Cortex of kidney (tissue), 1 donor: ENCODE data around the gene ADA.

ENCODE experiments used
- DNase-seq: peaks from one replicate; lab custom pipeline; 2025; lab: John Stamatoyannopoulos, UW

Gene ADA

DNA sequence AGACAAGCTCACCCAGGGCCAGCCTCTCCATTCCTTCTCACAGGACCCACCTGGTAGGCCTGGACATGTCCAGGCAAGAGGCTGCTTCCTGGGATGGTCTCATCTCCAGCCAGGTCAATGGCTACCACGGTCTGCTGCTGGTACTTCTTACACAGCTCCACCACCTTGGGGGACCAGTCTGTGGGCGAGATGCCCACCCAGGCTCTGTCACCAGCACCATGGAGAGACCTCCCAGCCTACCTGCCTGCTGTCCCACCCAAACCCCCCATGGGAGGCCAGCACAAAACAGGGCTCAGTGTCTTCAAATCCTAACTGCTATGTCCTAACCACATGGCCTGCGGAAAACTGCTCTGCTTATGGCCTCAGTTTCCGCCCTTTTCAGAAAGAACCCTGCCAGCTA is 27.3 kb downstream of the ADA start:
- no peak for DNase-seq

DNA sequence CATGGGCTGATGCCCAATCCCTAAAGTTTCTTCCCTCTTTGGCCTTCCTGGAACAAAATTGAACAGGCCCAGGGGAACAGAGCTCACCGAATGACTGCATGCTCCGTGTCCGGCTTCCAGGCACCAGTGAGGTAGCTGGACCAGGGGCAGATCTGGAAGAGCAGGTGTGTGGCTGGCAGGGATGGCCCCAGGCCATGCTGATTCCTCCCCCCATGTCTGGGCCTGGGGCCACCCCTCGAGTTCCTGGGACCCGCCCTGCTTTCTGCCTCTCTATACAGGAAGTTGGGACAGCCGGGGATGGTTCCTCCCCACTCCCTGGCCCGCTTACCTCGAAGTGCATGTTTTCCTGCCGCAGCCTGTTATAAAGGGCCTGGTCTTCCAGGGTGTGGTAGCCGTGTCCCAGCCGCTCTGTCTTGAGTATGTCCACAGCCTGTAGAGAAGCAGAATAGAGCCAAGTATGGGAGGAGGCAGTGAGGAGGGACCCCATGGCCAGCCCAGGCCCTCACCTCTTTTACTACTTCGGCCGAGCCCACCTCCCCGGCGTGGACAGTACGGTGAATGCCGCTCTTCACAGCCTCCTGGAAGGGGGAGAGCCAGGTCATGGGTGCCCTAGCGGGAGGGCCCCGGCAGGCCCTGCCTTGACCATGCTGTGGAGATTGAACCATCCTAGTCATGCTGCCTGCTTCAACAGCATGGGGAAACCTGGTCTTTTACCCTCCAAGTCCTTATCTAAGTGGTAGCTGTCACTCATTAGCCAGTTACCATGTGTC is 28.8 kb downstream of the ADA start:
- no peak for DNase-seq

DNA sequence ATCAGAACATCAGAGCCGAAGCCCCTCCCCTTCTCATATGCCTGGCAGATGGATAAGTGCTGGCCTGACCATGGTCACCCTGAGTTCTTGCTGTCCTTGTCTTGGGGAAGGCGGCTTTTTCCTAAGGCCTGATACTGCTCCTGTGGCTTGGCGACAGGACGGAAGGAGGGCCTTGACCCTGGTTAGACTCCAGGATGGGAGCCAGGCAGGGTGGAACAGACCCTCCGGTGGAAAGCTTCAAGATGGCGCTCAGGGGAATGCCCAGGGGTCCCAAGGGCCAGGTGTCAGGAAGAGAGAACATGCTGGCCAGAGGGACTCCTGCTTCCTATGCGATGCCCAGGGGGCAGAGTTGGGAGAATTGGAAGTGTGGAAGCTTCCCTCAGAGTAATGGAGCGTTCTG is 29.6 kb downstream of the ADA start:
- no peak for DNase-seq

DNA sequence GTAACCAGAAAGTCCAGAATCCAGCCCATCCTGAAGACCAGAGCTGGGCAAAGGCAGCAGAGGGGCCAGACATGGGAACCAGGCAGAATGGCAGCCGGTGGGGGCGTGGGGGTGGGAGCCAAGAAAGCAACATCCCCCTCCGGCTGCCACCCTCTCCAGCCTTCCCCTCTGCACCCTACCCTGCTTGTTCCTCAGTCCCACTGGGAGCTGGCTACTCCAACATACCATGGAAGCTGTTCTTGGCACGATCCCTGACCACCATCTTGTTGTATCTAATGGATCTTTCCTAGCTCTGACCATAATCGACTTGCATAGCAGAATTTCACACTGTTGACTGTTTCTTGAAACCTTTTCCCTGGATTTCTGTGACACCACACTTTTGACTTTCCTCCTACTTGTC is 30.2 kb downstream of the ADA start:
- no peak for DNase-seq

DNA sequence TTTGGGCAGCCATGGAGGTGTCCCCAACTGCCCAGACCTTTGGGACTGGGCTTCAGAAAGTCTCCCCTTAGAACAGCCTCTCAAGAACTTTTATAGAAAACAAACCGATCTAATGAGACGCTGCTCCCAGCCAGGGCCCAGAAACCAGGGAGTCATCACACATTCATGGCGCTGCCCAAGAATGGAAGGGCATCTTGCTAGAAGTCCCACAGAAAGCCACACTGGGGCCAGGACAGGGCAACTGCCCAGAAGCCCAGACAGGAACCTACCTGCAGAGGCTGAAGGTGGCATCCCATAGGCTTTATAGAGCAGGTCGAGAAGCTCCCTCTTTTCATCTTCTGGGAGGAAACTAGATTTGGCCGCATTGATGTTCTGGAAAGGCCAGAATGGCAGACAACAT is 31.5 kb downstream of the ADA start:
- no peak for DNase-seq

DNA sequence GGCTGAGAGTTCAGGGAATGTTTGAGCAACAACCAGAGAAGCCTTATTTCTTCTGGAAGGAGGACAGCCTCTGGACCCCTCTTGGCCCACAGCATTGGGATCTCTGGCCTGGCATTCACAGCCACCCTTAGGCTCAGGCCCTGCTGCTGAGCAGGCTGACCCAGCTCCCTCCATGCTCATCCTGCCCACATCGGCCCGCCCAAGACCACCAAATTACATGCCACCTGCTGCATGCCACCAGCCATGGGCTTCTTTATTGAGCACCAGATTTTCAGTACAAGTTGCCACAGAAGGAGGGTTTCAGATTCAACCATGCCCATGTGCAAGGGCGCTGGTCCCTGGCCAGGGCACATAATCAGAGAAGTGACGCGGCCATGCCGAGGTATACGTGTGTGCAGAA is 32.2 kb downstream of the ADA start:
- DNase-seq, result no peak

DNA sequence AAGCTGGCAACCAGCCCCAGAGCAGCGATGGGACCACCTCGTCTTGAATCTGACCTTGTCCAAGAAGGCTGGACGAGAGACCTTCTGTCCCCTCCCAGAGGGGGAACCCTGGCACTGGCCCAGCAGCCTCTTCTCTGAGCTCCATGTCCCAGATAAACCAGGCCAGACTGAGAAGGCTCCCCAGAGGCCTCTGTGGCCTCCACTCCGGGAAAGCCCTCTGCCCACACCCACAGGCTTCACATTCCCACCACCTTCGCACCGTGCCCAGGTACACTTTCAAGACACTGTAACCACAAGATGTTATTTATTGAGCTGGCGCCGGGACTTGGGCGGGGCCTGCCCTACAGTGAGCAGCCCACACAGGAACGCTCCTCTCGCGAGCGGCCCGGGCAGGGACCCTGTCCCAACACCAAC is 33.2 kb downstream of the ADA start:
- DNase-seq, result no peak

DNA sequence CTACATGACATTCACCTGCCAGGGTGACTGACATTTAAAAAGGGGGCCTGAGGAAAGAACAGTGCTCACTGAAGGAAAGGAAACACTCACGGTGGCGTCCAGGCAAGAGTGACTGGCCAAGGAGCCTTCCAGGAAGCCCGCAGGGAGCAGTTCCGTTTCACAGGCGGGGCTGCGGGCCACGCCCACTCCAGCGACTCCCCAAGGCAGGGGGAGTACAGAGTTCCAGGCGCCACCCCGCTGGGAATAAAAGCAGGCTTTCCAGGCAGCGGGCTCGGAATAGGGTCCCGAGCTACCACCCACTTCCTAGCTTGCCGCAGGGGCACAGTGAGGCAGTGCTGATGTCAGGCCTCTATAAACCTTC is 34.9 kb downstream of the ADA start:
- no peak for DNase-seq

DNA sequence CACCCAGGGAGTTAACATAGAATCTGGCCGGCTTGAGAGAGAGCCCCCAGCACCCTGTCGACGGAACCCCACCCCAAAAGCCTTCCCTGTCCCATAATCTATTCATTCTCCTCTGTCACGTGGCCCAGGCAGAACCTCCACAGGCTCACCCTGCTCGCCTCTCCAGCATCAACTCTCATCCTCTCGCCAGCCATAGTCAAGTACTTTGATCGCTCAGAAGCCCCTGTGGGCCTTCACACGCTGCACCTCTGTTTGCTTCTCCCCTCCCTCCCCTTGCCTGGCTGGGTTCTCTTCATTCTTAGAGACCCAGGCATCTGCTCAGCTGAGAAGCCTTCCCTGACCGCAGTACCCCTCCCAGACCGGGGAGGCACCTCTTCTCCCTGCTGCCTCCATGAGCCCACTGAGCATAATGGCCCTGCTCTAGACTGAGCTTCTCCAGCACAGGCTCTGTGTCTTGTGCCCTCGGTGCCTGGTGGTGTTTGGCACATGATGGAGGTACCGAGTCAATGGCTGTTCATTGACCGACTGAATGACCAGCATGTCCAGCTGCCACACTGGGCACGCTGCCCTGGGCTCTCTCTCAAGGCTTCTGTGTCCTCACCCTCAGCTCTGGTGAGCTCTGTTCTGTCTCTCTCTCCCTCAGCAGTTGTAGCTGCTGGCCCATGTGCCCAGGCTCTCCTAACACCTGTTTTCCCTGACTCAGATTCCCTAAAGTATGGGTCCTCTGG is 35.5 kb downstream of the ADA start:
- DNase-seq, result no peak

DNA sequence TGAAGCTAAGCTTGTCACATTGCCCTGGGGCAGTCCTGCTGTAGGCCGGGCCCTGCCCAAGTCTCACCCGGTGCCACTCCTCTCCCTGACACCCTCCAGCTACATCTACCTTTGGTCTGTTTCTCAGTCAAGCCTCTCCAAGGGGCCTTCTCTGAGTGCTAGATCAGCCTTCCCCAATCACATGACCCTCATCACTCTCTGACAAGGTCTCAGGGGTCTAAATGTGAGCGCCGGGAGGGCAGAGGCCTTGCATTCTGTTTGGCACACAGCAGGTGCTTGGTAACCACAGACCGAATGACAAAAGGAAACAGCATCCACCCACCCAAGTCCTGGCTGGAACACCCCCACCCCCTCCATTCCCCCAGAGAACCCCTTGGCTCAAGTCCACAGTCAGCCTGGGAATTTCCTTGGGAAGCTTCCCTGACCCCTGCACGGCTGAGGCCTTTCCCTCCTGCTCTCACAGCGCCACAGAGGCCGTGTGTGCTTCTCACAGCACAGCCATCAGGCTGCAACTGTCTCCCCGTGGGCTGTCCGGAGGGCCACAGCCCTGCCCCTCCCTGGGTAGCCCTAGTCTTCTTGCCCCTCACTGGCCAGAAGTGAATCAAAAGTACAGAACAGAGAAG is 36.2 kb downstream of the ADA start:
- no peak for DNase-seq

DNA sequence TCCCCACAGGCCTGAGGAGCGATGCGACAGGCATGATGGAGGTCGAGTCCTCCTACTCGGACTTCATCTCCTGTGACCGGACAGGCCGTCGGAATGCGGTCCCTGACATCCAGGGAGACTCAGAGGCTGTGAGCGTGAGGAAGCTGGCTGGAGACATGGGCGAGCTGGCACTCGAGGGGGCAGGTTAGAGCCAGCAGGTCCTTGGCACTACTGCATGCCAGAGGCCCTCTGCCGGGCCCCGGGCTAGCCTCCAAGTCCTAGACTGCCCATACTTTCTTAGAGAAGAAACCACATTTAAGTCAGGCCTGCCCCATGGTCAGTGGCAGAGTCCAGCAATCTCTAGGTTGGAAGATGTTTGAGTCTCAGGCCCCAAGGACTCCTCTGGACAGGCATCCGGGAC is 37.0 kb downstream of the ADA start:
- DNase-seq, result no peak

DNA sequence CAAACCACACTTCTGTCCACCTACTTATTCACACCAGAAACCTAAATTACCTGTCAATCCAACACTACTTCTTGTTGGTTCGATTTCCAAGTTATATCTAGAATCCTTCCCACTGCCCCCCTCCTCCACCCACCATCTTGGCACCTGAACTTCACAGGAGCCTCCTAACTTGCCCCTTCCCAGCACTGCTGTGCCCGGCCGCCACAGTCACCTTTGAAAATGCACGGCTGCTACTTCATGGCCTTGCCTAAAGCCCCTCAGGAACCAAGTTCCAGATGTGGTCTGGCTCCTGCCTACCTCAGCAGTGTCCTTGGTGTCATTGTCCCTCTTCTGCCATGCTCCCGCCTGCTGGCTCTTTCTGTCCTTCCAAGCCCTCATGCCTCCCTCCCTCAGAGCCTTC is 37.9 kb downstream of the ADA start:
- no peak for DNase-seq

DNA sequence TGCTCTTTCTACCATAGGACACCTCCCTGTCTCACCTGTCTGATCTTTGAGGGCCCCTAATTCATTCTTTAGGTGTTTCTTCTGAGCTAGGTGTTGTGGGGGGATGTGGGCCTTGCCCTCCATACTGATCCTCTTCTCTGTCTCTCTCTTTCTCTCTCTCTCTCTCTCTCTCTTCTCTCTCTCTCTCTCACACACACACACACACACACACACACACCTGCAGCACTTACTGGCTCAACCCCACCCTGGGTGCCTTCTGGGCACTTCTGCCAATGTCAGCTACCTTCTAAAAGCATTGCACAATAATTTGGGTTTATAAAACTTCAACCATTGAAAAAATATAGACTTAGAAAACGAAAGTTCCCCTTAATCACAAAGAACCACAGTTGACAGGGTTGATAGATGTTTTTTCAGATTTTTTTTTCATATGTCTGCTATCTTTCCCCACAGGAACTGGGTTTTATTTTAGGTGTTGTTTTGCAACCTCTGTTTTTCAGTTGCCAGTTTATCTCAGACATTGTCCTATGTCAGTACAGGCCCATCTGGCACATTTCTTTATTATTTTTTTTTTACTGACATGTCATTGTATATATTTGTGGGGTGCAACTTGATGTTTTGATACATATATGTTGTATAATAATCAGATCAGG is 41.1 kb downstream of the ADA start:
- DNase-seq, result no peak

DNA sequence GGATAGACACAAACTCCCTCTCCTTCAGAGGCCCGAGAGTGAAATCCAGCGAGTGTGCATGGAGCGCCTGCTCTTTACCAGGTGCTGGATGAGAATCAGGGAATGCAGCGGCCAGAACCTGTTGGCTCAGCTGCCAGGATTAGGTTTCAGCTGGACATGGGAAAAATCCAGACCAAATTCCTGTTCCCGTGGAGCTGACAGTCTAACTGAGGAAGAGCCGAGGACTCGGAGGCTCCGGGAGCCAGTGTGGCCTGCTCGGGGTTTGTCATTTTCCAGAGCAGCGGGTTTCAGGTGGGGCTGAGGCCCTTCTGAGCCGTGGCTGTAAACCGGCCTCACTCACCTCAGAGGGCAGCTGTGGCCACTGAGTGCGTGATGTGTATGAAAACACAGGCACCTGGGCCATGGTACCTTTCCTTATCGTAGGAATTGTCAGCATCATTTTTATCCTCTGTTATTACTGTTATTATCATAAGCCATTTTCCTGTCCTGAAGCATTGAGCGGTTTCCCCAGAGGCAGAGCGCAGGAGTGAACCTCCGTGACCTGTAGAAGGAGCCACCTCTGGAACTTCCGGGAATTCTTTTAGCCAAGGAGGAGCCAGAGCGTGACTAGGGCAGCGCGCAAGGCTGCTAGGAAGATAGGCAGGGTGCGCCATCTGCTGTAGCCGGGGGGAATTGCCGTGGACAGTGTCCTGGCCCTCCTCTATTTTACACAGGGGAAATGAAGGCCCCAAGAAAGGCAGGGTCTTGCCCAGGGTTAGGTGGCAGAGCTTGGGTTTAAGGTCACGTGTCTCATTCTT is 41.8 kb downstream of the ADA start:
- peak; percentile 19 for DNase-seq

DNA sequence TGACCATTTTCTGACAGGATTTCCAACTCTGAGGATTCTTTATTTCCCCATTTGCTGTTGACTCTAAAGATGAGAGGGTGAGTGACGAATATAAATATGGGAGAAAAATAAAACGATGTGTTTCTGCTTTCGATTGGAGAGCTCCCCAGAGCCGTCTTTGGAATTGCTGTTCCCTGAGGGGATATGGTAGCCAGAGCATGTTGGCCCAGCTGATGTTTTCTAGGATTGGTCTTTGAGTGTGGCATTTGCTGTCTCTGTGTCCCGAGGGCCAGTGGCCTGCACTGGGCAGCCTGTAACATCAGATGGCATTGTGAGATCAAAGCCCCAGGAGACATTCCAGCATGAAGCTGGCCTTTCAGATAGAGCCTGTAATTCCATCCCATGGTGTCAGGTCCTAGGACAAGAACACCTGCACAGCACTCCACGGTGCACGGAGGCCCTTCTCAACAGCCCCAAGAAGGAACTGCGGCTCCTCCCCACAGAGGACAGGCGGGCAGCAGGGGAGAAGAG is 42.4 kb downstream of the ADA start:
- DNase-seq, result no peak

DNA sequence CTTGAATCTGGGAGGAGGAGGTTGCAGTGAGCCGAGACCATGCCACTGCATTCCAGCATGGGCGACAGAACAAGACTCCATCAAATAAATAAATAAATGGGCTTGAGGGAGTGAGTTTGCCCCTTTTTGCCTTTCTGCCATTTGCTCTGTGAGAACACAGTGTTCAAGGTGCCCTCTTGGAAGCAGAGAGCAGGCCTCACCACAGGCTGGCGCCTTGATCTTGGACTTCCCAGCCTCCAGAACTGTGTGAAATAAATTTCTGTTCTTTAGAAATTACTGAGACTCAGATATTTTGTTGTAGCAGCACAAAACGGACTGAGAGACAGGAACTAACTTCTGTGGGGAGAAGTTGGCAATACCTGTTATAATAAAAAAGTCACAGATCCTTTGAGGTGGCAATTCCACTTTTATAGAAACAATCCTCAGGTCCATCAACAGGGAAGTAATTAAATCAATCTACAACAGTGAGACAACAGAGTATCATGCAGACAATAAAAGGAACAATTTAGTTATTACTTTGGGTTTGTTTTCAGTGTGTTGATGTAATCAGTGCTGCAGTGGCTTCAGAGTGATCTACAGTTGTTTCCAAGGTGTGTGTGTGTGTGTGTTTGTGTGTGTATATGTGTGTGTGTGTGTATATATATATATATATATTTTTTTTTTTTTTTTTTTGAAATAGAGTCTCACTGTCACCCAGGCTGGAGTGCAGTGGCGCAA is 44.6 kb downstream of the ADA start:
- no peak for DNase-seq

DNA sequence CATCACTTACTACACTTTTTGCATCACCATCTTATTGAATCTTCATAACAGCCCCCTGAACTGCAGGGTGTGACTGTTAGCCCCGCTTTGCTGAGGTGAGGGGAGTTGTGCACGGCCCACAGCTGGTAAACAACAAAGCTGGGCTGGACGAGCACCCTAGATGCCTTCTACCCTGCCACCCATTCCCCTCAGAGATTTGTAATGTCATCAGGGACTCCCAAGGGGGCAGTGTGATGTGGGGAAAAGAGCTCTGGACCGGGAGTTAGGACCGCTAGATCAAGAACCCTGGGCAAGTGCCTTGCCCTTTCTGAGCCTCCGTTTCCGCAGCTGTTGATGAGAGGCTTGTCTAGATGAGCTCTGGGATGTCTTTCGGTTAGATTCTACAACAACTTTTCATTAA is 48.2 kb downstream of the ADA start:
- no peak for DNase-seq

DNA sequence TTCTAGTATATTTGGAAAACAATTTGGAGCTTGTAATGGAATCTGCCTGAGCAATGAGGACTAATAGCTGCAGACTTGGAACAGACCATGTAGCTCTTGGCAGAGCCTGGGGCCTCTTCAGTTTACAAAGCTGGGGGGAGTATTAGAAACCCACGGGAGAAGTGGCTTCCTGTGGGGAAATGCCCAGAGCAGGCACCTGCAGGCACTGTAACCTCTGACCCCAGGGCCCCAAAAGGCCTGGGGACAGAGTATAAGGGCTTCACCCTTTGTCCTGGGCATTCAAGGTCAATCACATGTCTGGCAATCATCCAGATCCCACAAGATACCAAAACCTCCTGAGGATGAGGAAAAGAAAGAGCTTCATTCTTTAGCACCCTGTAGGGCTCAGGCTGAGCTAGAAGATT is 49.7 kb downstream of the ADA start:
- no peak for DNase-seq

DNA sequence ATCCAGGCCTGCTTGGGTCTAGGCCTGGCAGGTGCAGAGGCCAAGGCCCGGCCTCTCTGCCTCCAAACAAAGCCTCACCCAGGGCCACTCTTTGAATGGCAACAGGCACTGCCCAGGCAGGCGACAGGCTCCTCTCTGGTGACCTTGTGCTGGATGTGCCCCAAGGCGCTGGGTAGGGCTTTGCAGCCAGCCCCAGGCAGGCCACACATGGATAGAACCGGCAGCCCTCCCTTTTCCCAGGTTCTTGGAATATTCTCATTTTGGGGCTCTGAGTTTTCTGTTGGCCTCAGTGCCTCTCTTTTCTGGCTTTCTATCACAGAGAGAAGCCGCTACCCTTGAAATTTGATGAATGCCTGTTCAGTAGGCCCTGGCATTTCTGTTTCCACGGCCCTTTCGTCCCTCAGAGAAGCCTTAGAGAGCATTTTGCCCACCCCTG is 50.2 kb downstream of the ADA start:
- DNase-seq, result no peak

DNA sequence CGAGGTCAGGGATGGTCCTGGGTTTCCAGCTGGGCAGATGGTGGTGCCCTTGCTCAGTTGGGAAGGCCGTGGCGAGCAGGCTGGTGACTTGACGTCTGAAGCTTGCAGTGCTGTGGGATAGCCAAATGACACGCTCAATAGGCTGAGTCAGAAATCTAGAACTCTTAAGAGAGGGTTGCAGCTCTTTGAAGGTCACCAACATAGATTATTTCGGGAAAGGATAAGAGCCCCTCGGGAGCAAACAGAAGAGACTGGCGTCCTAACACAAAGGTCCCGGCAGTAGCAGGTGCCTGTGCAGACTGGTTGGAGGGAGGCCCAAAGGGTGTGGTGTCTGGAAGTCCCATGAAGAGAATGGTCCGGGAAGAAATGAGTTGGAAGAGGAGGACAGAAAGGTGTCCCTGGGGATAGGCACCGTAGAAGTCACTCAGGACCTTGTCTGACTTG is 50.7 kb downstream of the ADA start:
- no peak for DNase-seq

DNA sequence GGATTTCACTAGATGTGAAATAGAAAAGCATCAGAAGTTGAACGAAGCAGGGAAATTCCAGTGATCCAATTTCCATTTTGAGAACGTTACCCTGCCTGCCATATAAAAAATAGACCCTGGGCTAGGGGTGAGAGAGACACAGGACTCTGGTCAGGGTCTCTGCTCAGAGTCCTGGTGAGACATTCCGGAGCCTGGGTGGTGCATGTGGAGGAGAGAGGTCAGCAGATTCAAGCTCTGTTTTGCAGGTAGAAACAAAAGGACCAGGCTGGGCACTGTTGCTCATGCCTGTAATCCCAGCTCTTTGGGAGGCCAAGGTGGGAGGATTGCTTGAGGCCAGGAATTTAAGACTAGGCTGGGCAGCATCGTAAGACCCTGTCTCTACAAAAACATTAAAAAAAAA is 51.2 kb downstream of the ADA start:
- DNase-seq, result no peak
